ENCODE data around the gene HES1. TPM values are rescaled to one million over a fixed set of nuclear protein-coding genes. Genes with fewer than 3 reads are reported as not detected.

HES1 gene
- total RNA-seq, 4 donors from 2014 or later = 89.9 to 196 (median 104) TPM

GRCh38 chr3:194181612-194182529, 45.9 kb downstream of the HES1 start:
- no peak overlapping the region for H3K27ac ChIP-seq
- intact Hi-C loops (cut with DNase I; ENCODE audit: low total_unique reads) (no loop called here), in situ Hi-C loops (cut with MboI; ENCODE audit: low pct_ligation_motif_present in 1 of 4, low pct_unique_long_range_greater_than_20kb in 1 of 4, low sequenced_read_pairs in 3 of 4) (no loop called here)
- 84 to 94% methylated on average over 4 to 11 of the region's 11 CpGs for WGBS, 2 donors (ENCODE audit: low coverage in 1 of 2)
- DNase-seq = no peak
- no peaks in the 10 kb centered on the region for H3K36me3 ChIP-seq
- TF ChIP-seq POLR2AphosphoS5 (IDR thresholded peaks at IDR 0.05) (no peak), EP300 (IDR thresholded peaks at IDR 0.05; ENCODE audit: low read depth) (no peak), POLR2A (IDR thresholded peaks at IDR 0.05) (no peak), CTCF (IDR thresholded peaks at IDR 0.05) (no peak)
- H3K27me3 ChIP-seq = no peaks in the 10 kb centered on the region
- no peaks in the 10 kb centered on the region for H3K9me3 ChIP-seq
- peaks cover 0 to 12% (median 0%) of the 10 kb centered on the region in 4 donors for H3K4me1 ChIP-seq
- H3K4me3 ChIP-seq = no peak overlapping the region

GRCh38 chr3:194183271-194183670, 47.3 kb downstream of the HES1 start:
- H3K36me3 ChIP-seq = no peaks in the 10 kb centered on the region
- no peak overlapping the region for H3K4me3 ChIP-seq
- intact Hi-C loops (cut with DNase I; ENCODE audit: low total_unique reads) (no loop called here), in situ Hi-C loops (cut with MboI; ENCODE audit: low pct_ligation_motif_present in 1 of 4, low pct_unique_long_range_greater_than_20kb in 1 of 4, low sequenced_read_pairs in 3 of 4) (no loop called here)
- DNase-seq = no peak
- WGBS, 2 donors (ENCODE audit: low coverage in 1 of 2) = 94 to 100% methylated on average over 2 to 4 of the region's 4 CpGs
- no peaks in the 10 kb centered on the region for H3K9me3 ChIP-seq
- H3K27ac ChIP-seq = no peak overlapping the region
- TF ChIP-seq EP300 (IDR thresholded peaks at IDR 0.05; ENCODE audit: low read depth) = no peak
- TF ChIP-seq POLR2AphosphoS5 (IDR thresholded peaks at IDR 0.05) = no peak
- TF ChIP-seq POLR2A (IDR thresholded peaks at IDR 0.05) = no peak
- TF ChIP-seq CTCF (IDR thresholded peaks at IDR 0.05) = no peak
- H3K27me3 ChIP-seq = no peaks in the 10 kb centered on the region
- peaks cover 0 to 12% (median 0%) of the 10 kb centered on the region in 4 donors for H3K4me1 ChIP-seq

GRCh38 chr3:194184265-194184751, 48.4 kb downstream of the HES1 start:
- in situ Hi-C loops (cut with MboI; ENCODE audit: low pct_ligation_motif_present in 1 of 4, low pct_unique_long_range_greater_than_20kb in 1 of 4, low sequenced_read_pairs in 3 of 4) = no loop called here
- Histone ChIP-seq H3K27ac (no peak overlapping the region), H3K9me3 (no peaks in the 10 kb centered on the region), H3K27me3 (no peaks in the 10 kb centered on the region), H3K4me3 (no peak overlapping the region), H3K36me3 (no peaks in the 10 kb centered on the region), H3K4me1 (peaks cover 0 to 12% (median 0%) of the 10 kb centered on the region in 4 donors)
- no peak for DNase-seq
- no peak for TF ChIP-seq POLR2AphosphoS5 (IDR thresholded peaks at IDR 0.05)
- no peak for TF ChIP-seq CTCF (IDR thresholded peaks at IDR 0.05)
- TF ChIP-seq POLR2A (IDR thresholded peaks at IDR 0.05) = no peak
- TF ChIP-seq EP300 (IDR thresholded peaks at IDR 0.05; ENCODE audit: low read depth) = no peak
- intact Hi-C loops (cut with DNase I; ENCODE audit: low total_unique reads) = no loop called here
- 17 to 49% methylated on average over 2 to 4 of the region's 4 CpGs for WGBS, 2 donors (ENCODE audit: low coverage in 1 of 2)

GRCh38 chr3:194184801-194185200, 48.9 kb downstream of the HES1 start:
- 68 to 100% methylated on average over 1 of the region's 1 CpG for WGBS, 2 donors (ENCODE audit: low coverage in 1 of 2)
- Histone ChIP-seq H3K9me3 (no peaks in the 10 kb centered on the region), H3K4me1 (peaks cover 0 to 12% (median 0%) of the 10 kb centered on the region in 4 donors), H3K27ac (no peak overlapping the region), H3K36me3 (no peaks in the 10 kb centered on the region), H3K27me3 (no peaks in the 10 kb centered on the region), H3K4me3 (no peak overlapping the region)
- in situ Hi-C loops (cut with MboI; ENCODE audit: low pct_ligation_motif_present in 1 of 4, low pct_unique_long_range_greater_than_20kb in 1 of 4, low sequenced_read_pairs in 3 of 4) = no loop called here
- TF ChIP-seq EP300 (IDR thresholded peaks at IDR 0.05; ENCODE audit: low read depth) = no peak
- TF ChIP-seq POLR2AphosphoS5 (IDR thresholded peaks at IDR 0.05) = no peak
- TF ChIP-seq POLR2A (IDR thresholded peaks at IDR 0.05) = no peak
- no peak for TF ChIP-seq CTCF (IDR thresholded peaks at IDR 0.05)
- DNase-seq = no peak
- intact Hi-C loops (cut with DNase I; ENCODE audit: low total_unique reads) = no loop called here
